ENCODE measurements around the gene ZNF441.
"Not testable (repeated sequence)": the region's sequence is repeated elsewhere in the genome, so short reads cannot be mapped to it uniquely, and the experiment has no call there.

ZNF441 gene

DNA sequence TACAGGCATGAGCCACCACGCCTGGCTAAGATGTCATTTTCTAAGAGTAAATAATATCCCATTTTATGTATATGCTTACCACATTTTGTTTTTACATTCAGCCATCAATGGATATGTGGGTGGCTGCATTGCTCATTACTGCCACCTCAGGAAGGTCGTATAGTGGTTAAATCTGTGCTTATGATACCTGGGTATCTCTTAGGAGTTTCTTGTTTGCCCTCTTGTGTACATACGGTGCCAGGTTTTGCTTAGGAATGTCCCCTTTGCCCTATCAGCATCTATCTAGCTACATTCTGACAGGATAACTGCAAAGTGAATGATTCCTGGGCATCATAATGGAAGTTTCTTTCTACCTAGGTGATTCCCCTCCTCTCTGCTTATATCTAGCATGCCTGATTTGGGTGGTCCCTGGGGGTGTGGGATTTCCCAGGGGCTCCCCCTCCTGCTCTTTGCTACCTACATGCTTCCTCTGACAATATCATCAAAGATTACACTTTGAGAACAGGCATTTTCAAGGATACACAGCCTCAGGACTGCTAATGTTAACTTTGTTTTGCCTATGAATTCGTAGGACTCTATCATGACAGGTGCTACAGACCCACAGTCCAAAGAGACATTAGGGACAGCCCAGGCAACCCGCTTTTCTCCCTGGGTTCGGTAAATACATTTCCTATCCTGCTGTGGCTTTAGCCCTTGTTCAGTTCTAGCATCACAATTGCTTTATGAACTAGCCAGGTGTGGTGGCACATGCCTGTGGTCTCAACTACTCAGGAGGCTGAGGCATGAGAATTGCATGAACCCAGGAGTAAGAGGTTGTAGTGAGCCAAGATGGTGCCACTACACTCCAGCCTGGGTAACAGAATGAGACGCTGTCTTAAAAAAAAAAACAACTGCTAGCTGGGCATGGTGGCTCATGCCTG, 62.4 kb downstream of the ZNF441 start:
- DNase-seq; in situ Hi-C loops (cut with HindIII; ENCODE audit: low pct_ligation_motif_present, low pct_unique_long_range_greater_than_20kb, low sequenced_read_pairs): not testable (repeated sequence)

DNA sequence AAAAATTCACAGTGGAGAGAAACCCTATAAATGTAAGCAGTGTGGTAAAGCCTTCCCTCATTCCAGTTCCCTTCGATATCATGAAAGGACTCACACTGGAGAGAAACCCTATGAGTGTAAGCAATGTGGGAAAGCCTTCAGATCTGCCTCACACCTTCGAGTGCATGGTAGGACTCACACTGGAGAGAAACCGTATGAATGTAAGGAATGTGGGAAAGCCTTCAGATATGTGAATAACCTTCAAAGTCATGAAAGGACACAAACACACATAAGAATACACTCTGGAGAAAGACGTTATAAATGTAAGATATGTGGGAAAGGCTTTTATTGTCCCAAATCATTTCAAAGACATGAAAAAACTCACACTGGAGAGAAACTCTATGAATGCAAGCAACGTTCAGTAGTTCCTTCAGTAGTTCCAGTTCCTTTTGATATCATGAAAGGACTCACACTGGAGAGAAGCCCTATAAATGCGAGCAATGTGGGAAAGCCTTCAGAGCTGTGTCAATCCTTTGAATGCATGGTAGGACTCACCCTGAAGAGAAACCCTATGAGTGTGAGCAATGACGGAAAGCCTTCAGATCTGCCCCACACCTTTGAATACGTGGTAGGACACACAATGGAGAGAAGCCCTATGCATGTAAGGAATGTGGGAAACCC, 65.6 kb downstream of the ZNF441 start:
- in situ Hi-C loops (cut with HindIII; ENCODE audit: low pct_ligation_motif_present, low pct_unique_long_range_greater_than_20kb, low sequenced_read_pairs), result no loop called here
- no peak for DNase-seq

DNA sequence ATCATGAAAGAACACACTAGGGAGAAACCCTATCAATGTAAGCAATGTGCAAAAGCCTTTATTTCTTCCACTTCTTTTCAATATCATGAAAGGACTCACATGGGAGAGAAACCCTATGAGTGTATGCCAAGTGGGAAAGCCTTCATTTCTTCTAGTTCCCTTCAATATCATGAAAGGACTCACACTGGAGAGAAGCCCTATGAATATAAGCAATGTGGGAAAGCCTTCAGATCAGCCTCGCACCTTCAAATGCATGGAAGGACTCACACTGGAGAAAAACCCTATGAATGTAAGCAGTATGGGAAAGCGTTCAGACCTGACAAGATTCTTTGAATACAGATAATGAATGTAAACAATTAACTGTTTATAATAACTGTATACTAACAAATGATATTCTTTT, 66.7 kb downstream of the ZNF441 start:
- DNase-seq, result no peak
- in situ Hi-C loops (cut with HindIII; ENCODE audit: low pct_ligation_motif_present, low pct_unique_long_range_greater_than_20kb, low sequenced_read_pairs), result no loop called here

Measured in ACHN (cell line).